GM06990 (cell line): ENCODE data around the gene LRBA.
"Not testable (repeated sequence)": the region's sequence is repeated elsewhere in the genome, so short reads cannot be mapped to it uniquely, and the experiment has no call there.

Experiments used
- DNase-seq: peaks from one replicate; pipeline ENCODE4 v3.0.0-alpha.2; 2011; ENCODE audit not compliant: insufficient read length; ENCODE audit errors: extremely low read depth
- H3K27me3 ChIP-seq: replicated peaks from 2 replicates; pipeline ENCODE4 v1.6.0; 2011; ENCODE audit warnings: low read length; ENCODE audit not compliant: control insufficient read depth, insufficient read depth
- H3K36me3 ChIP-seq: 2 replicates; pipeline ENCODE4 v1.5.1; 2011; ENCODE audit warnings: low read length; ENCODE audit not compliant: control insufficient read depth, insufficient read depth
- H3K4me3 ChIP-seq: replicated peaks from 2 replicates; pipeline ENCODE4 v1.5.1; 2011; ENCODE audit warnings: low read depth, mild to moderate bottlenecking, control low read depth, low read length
- TF ChIP-seq, protein P1 (sequence below): IDR thresholded peaks from 2 replicates; pipeline ENCODE4 v1.5.1; 2011; ENCODE audit warnings: low read length, control low read depth, mild to moderate bottlenecking, inconsistent platforms; ENCODE audit not compliant: insufficient read depth, poor library complexity, severe bottlenecking

Gene LRBA

GRCh38 chr4:150387981-150388380, 627.1 kb downstream of the LRBA start:
- Histone ChIP-seq H3K36me3 (no peaks in the 10 kb centered on the region), H3K4me3 (no peak overlapping the region), H3K27me3 (no peaks in the 10 kb centered on the region)
- TF ChIP-seq, protein P1, sequence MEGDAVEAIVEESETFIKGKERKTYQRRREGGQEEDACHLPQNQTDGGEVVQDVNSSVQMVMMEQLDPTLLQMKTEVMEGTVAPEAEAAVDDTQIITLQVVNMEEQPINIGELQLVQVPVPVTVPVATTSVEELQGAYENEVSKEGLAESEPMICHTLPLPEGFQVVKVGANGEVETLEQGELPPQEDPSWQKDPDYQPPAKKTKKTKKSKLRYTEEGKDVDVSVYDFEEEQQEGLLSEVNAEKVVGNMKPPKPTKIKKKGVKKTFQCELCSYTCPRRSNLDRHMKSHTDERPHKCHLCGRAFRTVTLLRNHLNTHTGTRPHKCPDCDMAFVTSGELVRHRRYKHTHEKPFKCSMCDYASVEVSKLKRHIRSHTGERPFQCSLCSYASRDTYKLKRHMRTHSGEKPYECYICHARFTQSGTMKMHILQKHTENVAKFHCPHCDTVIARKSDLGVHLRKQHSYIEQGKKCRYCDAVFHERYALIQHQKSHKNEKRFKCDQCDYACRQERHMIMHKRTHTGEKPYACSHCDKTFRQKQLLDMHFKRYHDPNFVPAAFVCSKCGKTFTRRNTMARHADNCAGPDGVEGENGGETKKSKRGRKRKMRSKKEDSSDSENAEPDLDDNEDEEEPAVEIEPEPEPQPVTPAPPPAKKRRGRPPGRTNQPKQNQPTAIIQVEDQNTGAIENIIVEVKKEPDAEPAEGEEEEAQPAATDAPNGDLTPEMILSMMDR: no peak
- DNase-seq: no peak

DNA sequence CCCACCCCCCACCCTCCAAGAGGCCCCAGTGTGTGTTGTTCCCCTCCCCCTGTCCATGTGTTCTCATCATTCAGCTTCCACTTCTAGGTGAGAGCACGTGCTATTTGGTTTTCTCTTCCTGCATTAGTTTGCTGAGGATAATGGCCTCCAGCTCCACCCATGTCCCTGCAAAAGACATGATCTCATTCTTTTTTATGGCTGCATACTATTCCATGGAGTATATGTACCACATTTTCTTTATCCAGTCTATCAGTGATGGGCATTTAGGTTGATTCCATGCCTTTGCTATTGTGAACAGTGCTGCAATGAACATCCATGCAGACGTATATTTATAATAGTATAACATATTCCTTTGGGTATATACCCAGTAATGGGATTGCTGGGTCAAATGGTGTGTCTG, 628.7 kb downstream of the LRBA start:
- not testable (repeated sequence) for H3K4me3 ChIP-seq, H3K27me3 ChIP-seq, DNase-seq, H3K36me3 ChIP-seq

- Histone ChIP-seq H3K27me3 (no peaks in the 10 kb centered on the region), H3K4me3 (no peak overlapping the region), H3K36me3 (no peaks in the 10 kb centered on the region)
- TF ChIP-seq, protein P1: no peak
- DNase-seq: no peak
Observed at GRCh38 chr4:150385606-150386005, 629.5 kb downstream of the LRBA start.

DNA sequence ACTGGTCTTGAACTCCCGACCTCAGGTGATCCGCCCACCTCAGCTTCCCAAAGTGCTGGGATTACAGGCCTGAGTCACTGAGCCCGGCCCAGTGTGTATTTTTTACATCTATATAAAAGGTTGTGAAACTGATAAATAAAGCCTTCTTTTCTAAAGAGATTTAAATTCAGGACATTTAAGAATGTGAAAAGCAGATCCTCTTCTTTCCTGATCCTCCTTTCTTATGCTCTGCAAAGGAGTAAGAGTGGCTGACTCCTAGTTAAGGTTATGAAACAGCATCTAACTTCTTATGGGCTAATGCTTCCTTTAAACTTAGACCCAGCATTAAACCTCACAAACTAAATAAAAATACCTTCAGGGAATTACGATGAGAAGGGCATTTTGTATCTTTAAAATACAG, 630.8 kb downstream of the LRBA start:
- no peak overlapping the region for H3K4me3 ChIP-seq
- no peak for DNase-seq
- no peaks in the 10 kb centered on the region for H3K36me3 ChIP-seq
- TF ChIP-seq, protein P1: no peak
- H3K27me3 ChIP-seq: no peaks in the 10 kb centered on the region

DNA sequence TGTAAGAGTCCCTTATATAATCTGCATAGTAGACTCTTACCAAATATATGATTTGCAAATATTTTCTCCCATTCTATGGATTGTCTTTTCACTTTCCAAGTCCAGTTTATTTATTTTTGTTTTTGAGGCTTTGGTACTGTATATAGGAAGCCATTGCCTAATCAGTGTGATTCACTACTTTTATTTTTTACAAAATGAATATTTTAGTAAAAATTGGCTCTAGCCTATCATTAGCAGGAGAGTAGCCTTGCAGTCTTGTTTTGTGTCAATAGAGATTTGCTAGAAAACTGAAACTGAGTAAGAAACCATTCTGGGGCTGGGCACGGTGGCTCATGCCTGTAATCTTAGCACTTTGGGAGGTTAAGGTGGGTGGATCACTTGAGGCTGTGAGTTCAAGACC, 633.1 kb downstream of the LRBA start:
- DNase-seq: no peak
- TF ChIP-seq, protein P1: no peak
- H3K27me3 ChIP-seq: no peaks in the 10 kb centered on the region
- no peak overlapping the region for H3K4me3 ChIP-seq
- no peaks in the 10 kb centered on the region for H3K36me3 ChIP-seq

GRCh38 chr4:150381609-150382008, 633.5 kb downstream of the LRBA start:
- TF ChIP-seq, protein P1: no peak
- DNase-seq: no peak
- Histone ChIP-seq H3K36me3 (no peaks in the 10 kb centered on the region), H3K4me3 (no peak overlapping the region), H3K27me3 (no peaks in the 10 kb centered on the region)
